GM18526 (cell line): Measurements from ENCODE around the gene LMX1A.

ENCODE experiments used
- POLR2A ChIP-seq: IDR thresholded peaks from 3 replicates; pipeline ENCODE4 v1.6.1; 2011; ENCODE audit not compliant: insufficient read length; ENCODE audit errors: extremely low read depth

LMX1A gene

DNA sequence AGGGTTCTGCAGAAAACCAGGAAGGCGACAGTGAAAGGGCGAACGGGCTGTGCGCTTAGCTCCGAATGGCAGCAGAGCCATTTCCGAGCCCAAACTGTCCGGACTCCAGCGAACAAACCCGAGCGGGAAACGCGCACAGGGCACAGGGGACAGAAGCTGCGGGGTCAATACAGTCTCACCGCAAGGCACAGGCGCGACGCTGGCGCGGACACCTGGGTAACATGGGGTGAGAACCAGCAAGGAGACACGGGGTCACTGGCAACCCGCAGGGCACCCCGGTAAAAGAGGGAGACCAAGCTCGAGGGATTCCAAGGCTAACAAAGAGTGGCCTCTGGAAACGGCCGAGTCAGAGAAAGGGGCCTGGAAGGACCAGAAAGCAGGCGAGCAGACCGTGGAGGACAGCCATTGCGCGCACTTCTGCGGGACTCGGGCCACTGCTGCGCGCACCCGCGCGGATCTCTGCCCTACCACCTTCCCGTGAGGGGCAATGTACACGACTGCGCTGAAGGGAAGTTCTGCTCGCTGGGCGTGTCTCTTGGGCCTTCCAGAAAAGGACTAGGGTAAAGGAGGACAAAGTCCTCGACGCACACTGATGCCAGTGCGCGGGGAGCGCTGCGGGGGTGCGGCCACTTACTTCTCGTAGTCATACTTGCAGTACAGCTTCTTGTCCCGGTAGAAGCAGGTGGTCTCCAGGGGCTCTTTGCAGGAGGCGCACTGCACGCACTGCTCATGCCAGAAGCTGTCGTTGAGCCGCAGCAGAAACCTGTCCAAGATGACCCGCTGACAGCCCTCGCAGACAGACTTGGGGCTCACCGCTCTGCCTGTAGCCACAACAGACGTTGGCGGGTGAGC is 3.8 kb downstream of the LMX1A start:
- no peak for TF ChIP-seq POLR2A

DNA sequence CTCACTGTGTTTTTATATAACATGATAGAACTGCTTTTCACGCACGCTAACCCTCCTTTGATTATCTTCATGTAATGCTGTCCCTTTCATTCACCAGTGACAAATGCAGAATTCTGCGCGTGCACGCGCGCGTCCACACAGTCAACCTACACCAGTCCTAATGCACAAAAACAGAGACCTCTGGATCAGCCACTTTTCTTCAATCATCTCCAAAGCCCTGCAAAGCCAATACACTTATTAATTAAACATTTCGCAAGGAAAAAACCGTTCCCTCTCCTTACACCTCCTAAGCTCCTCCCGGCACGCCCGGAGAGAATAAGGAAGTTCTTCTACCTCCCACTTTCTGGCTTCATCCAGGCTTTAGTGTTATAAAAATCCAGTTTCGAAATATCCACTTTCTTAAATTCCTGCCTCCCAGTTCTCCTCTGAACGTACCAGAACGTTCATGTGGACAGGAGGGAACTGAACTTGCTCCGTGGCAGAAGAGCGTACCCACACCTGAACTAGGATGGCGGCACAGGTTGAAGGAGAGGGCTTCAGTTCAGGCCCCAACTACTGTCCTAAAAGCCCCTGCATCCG is 4.6 kb downstream of the LMX1A start:
- TF ChIP-seq POLR2A = no peak

DNA sequence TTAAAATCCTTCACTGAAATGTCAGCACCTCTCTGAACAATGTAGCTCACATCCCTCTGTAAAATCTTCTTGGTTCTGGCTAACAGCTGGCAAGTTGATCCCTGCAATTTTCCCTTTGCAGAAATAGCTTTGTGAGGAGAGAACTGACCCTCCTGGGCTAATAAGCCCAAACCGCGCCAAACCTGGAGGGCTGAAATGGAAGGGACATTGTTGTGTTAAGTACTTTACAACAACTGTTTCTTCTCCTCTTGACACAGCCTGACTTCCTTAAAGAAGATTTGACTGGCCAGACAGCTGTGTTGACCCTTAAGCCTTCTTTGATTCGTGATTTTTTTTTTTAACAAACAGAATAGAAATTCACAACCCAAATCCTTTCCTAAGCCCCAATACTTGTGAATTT is 5.7 kb downstream of the LMX1A start:
- TF ChIP-seq POLR2A = no peak

DNA sequence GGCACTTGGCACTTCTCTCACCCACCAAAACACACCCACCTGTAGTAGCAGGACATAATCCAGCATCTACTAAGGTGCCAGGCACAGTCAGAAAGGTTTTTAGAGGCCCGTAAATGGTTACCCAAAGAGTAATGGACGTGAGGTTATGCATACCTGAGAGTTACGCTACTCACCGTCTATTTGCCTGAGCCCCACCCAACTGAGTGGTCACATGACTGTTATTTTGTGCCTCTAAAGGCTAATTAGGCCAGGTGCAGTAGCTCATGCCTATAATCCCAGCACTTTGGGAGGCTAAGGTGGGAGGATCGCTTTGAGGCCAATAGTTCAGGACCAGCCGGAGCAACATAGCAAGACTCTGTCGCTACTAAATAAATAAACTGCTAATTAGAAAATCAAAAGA is 11.0 kb downstream of the LMX1A start:
- no peak for TF ChIP-seq POLR2A

DNA sequence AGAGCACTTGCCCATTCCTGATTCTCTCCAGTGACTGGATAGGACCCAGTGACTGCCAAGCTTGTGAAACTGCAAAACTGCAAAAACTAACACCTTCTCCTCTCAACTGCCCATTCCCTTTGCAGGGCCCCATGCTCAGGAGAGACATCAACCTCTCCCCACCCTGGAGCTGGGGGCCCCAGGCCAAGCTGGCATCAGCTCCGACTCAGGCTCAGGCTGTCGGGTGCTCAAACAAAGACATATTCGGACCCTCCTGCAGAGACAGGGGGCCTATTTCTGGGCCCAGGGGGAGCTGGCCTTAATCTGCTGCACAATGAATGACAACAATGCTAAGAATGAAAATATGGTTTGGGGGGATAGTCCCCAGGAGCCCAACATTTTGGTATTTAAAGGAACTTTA is 11.8 kb downstream of the LMX1A start:
- no peak for TF ChIP-seq POLR2A

DNA sequence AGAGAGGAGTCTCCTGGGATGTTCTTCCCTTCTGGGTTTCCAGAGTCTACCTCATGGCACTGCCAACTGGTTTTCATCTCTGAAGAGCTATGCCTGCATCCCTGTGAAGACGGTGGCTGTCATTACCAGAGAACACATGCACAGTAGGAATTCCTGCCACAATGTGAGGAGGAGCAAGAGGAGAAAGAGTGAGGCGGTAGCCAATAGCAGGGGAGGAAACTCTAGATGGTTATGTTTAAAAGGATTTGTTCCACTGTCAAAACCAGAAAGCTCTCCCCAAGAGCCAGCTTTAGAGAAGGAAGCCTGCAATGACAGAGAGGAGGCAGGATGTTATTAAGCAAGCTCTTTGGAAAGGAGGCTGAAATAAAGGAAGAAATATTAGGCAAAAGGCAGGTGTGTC is 12.3 kb downstream of the LMX1A start:
- no peak for TF ChIP-seq POLR2A

DNA sequence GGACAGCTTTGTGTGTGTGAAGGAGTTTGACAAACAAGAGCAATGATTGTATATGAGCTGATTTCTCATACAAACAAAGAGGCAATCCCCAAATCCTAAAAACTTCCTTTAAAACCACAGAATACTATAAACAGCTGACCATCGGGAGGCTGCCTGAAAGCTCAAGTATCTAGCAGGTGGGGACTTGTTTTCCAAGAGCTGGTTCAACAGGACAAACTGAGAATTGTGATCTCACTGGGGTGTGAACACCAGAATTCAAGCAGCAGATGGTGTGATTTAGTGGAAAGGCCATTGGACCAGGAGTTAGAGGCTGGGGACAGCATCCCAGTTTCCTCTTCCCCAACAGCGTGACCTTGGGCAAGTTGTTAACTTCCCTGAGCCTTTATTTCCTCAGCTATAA is 13.9 kb downstream of the LMX1A start:
- no peak for TF ChIP-seq POLR2A

DNA sequence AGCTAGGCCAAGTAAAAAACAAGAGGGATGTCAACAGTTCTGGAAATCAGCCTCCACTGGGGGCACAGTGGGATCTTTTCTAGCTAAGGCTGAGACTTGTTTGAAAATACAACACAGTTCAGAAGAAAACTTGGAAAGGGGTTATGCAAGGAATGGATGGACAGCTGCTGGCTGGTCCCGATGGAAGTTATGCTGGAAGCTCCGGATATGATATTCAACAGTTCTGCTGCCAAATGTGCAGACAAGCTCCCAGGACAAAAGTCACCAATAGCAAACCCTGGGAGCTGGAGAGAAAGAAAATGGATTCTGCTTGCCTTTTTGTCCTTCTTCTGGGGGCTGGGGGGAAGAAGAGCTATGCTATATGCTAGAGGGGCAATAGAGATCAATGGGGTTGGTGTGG is 14.3 kb downstream of the LMX1A start:
- TF ChIP-seq POLR2A = no peak

DNA sequence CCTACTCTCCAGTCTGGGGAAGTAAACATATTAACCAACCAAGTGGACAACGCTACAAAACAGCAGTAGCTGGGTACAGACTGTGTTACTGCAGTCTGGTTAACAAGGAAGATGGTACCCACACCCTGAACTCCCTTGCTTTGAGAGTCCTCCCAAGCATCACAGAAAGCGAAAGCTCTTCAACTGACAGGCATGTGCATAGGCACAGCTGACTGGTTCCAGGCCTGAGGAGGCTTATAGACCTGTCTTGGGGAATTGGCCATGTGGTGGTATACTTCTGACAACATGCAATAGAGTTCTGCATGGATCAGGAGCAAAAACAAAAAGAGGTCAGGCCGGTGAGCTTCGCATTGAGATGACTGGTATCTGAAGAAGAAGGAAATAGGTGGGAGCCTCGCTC is 17.4 kb downstream of the LMX1A start:
- no peak for TF ChIP-seq POLR2A

DNA sequence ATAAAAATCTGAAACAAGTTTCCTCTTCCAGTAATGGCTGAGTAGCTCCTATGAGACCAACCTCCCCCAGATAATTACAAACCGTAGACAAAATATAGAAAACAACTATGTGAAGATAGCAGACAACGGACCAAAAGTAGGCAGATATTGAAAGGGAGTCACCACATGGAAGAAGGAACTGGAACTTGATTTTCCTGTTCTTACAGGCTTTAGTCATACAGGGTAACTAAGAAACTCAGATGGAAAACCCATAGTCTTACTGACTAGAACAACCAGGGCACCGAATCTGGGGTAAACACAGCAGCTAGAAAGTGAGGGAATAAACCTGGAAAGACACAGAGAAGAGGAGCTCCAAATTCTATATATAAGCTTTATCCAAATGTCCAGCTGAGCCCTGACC is 26.0 kb downstream of the LMX1A start:
- no peak for TF ChIP-seq POLR2A

DNA sequence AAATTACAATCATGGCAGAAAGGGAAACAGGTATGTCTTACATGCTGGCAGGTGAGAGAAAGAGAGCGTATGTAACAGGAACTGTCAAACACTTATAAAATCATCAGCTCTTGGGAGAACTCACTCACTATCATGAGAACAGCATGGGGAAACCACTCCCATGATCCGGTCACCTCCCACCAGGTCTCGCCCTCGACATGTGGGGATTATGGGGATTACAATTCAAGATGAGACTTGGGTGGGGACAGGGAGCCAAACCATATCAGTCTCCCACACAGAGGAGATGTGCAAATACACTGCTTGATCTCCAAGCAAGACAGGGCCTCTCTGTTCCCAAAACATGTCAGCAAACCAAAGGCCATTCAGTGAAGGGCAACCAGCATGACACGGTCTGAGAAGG is 27.4 kb downstream of the LMX1A start:
- TF ChIP-seq POLR2A = no peak

DNA sequence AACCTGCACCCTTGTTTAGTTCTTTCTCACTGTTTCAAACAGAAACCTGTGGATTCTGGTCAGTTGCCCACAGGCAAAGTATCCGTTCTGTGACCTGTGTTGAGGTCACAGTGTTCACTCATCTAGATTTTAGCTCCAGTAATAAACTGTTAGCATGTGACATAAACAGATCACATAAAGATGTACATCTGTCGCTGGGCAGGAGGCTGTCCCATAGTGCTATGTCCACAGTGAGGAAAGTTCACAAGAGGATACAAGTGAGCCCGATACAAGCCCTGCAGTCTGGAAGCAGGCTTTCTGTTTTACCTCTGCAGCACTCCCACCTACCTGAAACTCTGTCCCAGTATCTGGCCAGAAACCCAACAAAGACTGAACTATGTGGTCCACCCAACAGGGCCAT is 28.4 kb downstream of the LMX1A start:
- no peak for TF ChIP-seq POLR2A

DNA sequence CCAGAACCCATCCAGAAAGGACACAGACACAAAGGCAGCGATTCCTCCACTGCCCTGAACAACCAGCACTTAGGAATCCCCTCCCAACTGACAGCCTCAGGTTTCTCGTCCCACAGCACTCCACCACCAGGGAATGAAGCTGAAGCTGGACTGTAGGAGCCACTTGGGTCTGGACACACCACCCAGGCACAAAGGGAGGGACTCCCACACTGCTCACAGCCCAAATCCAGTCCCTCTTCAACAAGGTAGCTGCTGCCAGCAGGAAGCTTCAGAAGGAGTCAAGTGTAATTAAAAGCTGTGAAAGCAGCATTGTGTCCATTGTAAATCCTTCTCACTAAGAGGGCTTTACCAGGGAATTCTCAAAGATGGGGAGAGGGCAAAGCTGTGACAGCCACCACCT is 29.0 kb downstream of the LMX1A start:
- no peak for TF ChIP-seq POLR2A

DNA sequence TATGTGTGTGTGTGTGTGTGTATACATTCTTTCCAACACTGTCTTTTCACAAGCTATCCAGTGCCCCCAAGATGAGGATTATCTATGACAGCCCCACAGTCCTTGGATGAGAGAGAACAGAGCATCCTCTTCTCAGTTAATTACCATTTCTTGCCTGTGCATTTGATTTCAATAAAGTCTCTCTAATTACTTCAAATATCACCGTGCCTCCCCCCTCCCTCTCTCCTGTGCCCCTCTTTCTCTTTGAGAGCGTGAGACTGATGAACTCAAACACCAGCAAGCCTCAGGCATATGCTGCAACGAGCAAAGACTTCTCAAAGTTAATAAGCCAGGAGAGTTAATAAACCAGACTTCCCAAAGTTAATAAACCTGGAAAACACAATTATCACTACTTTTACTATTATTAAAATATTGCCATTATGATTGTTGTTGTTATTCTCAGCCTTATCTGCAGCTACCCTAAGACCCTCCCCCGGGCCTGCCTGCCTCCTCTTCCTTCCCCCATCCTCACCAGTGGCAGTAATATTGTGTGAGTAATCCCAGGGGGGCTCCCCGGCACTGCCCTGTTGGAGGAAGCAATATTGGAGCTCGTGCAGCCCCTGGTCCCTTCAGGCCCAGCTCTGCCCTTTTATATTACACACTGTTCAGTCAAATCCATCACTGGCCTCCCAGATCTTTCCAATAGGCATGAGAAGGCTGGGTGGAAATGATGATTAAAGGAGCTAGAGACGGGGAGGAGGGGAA is 30.9 kb downstream of the LMX1A start:
- TF ChIP-seq POLR2A = no peak

DNA sequence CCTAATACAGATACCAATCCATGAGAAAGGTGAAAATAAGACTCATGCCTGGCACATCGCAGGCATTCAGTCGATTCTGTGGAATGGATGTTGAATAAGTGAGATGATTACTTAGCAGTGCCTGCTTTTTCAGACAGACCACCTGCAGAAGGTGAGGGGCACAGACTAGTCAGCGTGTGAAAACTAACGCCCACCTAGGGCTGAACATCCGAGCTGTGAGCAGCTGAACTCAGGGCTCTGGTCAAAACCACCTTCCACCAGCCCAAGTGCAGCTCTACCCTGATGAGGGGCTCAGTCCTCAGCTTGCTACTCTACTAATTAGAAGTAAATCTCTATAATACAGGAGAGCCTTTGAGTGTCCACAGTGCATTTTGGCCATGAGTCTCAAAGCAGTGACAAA is 32.5 kb downstream of the LMX1A start:
- no peak for TF ChIP-seq POLR2A

DNA sequence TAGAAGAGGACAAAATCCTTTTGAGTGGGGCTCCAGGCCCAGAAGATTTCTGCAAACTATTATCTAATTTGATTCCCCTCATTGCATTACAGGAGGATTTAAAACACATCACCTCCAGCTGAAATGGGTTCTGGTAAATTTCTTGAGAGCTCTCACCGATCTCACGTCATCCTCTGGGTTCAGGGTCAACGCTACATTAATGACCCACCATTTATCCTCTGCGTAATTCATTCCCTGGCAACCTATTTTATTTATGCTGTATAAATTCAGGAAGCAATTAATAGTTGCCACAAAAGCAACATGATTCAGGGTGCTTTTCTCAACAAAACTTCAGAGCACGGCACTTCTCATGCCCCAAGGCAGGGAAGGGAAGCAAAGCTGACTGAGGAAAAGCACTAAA is 38.9 kb downstream of the LMX1A start:
- no peak for TF ChIP-seq POLR2A

DNA sequence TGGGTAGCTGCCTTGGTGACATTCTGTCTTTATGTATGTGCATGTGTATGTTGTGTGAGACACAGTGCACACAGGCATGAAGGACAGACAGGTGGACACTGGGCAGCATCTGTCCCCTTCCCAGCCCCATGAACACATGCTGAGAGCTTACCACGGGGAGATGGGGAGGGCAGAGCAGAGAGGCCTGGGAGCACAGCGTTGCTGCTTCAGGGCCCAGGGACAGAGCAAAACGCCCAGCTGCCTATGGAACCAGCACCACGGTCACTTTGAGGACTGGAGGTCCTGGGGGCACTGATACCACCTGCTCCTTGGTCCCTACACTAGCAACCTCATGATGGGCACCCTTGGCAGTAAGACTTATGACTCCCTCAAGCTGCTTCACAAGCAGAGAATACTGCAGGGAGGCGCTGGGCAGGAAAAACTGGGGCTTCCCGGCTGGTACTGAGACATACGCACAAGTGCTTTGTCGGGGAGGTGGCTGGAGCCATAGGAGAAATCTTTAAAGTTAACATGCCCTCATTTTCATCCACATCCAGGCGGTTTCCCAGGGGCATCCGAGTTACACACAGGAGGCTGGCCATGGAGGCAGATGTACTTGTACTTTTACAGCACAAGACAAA is 40.3 kb downstream of the LMX1A start:
- TF ChIP-seq POLR2A = no peak

DNA sequence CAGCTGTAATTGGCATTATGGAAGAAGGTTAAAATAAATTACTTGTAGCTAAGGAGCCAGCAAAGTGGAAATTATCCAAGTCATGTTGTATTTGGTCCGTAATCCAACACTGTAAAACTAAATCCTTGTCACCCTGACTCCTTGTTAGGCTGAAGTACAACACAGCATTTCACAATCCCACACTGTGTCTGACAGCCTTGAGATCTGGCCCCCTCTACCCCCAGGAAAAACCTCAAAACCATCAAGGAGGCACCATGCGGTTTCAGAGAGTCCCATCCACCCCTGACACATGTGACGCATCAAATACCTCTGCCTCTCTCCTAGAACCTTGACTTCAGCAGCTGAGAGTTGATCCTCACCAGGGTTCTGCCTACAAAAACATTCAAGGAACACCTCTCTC is 41.0 kb downstream of the LMX1A start:
- TF ChIP-seq POLR2A = no peak
